ENCODE measurements around the gene MMP25. TPM values are rescaled to one million over a fixed set of nuclear protein-coding genes. Genes with fewer than 3 reads are reported as not detected.
A peak's percentile ranks its signal among the peaks of the same experiment; 100 is the strongest.
"Not testable (repeated sequence)": the region's sequence is repeated elsewhere in the genome, so short reads cannot be mapped to it uniquely, and the experiment has no call there.

Gene MMP25
- total RNA-seq, 1 experiment from 2014 or later: 18.4 TPM

DNA sequence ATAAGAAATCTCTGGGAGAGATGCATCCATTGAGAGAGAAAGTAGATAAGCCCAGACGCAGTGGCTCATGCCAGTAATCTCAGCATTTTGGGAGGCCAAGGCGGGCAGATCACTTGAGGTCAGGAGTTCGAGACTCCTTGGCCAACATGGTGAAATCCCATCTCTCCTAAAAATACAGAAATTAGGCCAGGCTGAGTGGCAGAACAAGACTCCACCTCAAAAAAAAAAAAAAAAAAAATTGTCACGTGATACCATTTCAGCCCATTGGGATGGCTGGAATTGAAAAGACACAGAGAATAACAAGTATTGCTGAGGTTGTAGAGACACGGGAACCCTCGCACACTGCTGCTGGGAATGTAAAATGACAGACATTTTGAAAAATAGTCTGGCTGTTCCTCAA, 16.2 kb downstream of the MMP25 start:
- Histone ChIP-seq H3K36me3 (replicated peaks; ENCODE audit: control insufficient read depth, insufficient read depth, low read length) (no peaks in the 10 kb centered on the region), H3K4me3 (ENCODE audit: insufficient read depth, low read depth, low read length) (no peak overlapping the region), H3K27me3 (ENCODE audit: control insufficient read depth, insufficient read depth, low read length) (no peaks in the 10 kb centered on the region)
- no peak for DNase-seq

DNA sequence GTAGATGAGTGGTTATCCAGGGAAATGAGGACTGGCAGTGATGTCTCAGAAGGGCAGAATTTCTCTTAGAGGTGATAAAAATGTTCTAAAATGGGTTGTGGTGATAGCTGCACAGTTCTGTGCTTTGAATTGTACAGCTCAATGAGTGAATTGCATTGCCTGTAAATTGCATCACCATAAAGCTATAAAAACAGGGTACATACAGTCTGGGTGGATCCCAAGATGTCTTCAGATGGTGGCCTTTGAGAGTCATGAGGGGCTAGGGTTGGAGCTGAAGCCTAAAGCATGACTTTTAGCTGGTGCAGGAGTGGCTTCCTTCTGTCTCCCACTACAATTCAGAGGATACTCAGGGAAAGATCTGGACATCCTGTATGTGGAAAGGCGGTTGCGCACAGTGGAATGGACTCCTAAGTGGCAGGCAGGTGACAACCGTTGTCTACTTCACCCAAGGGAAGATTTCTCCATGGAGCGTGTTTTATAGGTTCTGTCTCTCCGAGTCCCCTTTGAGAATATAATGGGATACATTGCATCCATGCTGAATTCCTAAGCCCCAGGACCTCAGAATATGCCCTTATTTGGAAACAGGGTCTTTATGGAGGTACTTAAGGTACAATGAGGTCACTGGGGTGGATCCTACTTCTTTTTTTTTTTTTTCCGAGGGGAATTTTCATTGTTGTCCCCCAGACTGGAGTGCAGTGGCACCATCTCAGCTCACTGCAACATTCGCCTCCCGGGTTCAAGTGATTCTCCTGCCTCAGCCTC, 17.4 kb downstream of the MMP25 start:
- Histone ChIP-seq H3K27me3 (ENCODE audit: control insufficient read depth, insufficient read depth, low read length) (no peaks in the 10 kb centered on the region), H3K4me3 (ENCODE audit: insufficient read depth, low read depth, low read length) (no peak overlapping the region), H3K36me3 (replicated peaks; ENCODE audit: control insufficient read depth, insufficient read depth, low read length) (no peaks in the 10 kb centered on the region)
- DNase-seq: no peak

DNA sequence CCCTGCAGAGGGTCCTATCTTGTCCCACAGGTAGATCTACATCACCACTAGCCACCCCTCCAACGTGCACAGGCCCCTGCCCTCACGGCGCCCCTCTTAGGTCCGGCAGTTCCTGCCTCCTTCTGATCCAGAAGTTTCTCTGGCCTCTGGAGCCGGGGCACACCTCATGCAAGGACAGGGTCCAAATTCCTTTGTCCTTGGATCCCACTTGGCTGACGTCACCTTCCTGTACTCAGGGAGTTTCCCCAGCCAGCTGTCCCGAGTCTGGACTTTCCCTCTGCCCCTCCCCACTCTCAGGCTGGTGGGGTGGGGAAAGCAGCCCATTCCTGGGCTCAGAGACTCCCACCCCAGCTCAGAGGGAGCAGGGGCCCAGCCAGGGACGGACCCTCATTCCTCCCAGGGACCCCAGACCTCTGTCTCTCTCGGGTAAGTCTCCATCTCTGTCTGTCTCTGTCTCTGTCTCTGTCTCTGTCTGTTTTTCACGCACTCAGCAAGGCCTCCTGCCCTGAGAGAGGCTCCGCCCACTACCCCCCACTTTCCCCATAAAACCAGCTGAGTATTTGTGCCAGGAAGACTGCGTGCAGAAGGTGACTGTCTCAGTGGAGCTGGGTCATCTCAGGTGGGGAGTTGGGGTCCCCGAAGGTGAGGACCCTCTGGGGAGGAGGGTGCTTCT, 18.8 kb downstream of the MMP25 start, which contains the start of gene IL32:
Gene IL32 (plus strand): TSS at position 572 of the 673 bp plus-strand sequence. CDS start 172 bp downstream, outside the sequence.
- H3K27me3 ChIP-seq (ENCODE audit: control insufficient read depth, insufficient read depth, low read length): no peaks in the 10 kb centered on the region
- DNase-seq: peak; percentile 74
- no peaks in the 10 kb centered on the region for H3K36me3 ChIP-seq (replicated peaks; ENCODE audit: control insufficient read depth, insufficient read depth, low read length)
- H3K4me3 ChIP-seq (ENCODE audit: insufficient read depth, low read depth, low read length): no peak within 1 kb of the TSS

DNA sequence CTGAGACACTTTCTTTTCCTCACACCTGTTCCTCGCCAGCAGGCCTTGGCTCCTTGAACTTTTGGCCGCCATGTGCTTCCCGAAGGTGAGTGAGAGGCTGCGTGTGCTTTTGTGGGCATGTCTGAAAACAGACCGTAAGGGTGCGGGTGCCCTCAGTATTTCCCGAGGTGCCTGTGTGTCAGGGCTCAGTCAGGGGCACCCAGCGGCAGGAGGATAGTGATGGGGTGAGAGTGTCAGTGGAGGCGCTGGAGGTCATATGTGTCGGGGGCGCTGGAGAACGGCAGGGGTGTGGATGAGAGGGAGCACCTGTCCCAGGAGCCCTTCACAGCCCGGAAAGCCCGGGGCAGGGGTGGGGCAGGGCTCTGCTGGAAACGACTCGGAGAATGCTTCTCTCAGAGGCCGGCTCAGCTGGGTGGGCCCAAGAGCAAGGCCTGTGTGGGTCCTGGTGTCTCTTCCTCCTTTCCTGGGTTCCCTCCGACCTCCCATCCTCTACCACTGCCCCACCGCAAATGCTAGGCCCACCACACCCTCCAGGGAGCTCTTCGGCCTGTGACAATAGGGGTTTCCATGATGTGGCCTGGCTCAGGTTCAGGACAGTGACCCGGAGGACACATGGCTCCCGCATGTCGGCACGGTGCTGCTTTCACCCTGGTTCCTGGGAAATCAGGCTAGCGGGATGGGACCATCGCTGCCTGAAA, 19.5 kb downstream of the MMP25 start:
- H3K27me3 ChIP-seq (ENCODE audit: control insufficient read depth, insufficient read depth, low read length): no peaks in the 10 kb centered on the region
- H3K36me3 ChIP-seq (replicated peaks; ENCODE audit: control insufficient read depth, insufficient read depth, low read length): no peaks in the 10 kb centered on the region
- peak; percentile 58 for DNase-seq
- H3K4me3 ChIP-seq (ENCODE audit: insufficient read depth, low read depth, low read length): no peak overlapping the region

DNA sequence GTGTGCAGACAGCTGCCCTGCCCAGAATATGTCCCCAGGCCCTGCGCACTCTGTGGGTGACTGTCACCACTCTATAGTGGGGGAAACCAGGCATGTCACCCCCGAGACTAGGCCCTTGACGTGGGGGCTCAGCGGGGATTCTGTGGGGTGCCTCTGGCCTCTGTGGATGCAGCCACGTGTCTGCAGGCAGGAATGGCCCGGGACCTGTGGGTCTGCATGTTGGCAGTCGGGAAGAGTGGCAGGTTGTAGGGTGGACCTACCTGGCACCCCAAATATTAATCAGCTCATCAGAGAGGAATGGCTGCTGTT, 20.0 kb downstream of the MMP25 start:
- Histone ChIP-seq H3K27me3 (ENCODE audit: control insufficient read depth, insufficient read depth, low read length) (no peaks in the 10 kb centered on the region), H3K4me3 (ENCODE audit: insufficient read depth, low read depth, low read length) (no peak overlapping the region), H3K36me3 (replicated peaks; ENCODE audit: control insufficient read depth, insufficient read depth, low read length) (no peaks in the 10 kb centered on the region)
- DNase-seq: no peak

DNA sequence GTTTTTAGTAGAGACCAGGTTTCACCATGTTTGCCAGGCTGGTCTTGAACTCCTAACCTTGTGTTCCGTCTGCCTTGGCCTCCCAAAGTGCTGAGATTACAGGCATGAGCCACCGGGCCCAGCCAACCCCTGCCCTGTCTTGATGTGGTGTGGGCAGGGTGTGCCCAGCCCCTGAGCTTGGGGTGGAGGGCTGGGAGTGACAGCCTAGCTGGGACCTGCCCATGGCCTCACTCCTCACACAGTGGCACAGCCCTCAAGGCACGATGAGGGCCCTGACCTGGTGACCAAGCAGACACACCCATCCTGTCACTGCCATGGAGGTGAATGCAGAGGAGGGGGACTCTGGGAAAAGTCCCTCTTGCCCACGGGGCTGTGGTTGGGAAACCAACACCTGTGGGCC, 22.1 kb downstream of the MMP25 start:
- DNase-seq: no peak
- no peaks in the 10 kb centered on the region for H3K27me3 ChIP-seq (ENCODE audit: control insufficient read depth, insufficient read depth, low read length)
- no peaks in the 10 kb centered on the region for H3K36me3 ChIP-seq (replicated peaks; ENCODE audit: control insufficient read depth, insufficient read depth, low read length)
- H3K4me3 ChIP-seq (ENCODE audit: insufficient read depth, low read depth, low read length): no peak overlapping the region

DNA sequence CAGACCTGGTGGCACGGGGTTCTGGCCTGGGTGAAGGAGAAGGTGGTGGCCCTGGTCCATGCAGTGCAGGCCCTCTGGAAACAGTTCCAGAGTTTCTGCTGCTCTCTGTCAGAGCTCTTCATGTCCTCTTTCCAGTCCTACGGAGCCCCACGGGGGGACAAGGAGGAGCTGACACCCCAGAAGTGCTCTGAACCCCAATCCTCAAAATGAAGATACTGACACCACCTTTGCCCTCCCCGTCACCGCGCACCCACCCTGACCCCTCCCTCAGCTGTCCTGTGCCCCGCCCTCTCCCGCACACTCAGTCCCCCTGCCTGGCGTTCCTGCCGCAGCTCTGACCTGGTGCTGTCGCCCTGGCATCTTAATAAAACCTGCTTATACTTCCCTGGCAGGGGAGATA, 22.8 kb downstream of the MMP25 start:
- DNase-seq; H3K27me3 ChIP-seq (ENCODE audit: control insufficient read depth, insufficient read depth, low read length); H3K4me3 ChIP-seq (ENCODE audit: insufficient read depth, low read depth, low read length); H3K36me3 ChIP-seq (replicated peaks; ENCODE audit: control insufficient read depth, insufficient read depth, low read length): not testable (repeated sequence)

DNA sequence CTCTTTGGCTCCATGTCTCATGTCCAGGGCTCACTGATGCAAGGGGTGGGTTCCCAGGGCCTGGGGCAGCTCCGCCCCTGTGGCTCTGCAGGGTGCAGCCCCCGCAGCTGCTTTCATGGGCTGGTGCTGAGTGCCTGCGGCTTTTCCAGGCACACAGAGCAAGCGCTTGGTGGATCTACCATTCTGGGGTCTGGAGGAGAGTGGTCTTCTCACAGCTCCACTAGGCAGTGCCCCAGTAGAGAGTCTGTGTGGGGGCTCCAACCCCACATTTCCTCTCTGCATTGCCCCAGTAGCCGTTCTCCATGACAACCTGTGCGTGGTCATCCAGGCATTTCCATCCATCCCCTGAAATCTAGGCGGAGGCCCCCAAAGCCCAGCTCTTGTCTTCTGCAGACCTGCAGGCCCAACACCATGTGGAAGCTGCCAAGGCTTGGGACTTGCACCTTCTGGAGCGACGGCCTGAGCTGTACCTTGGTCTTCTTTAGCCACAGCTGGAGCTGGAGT, 24.3 kb downstream of the MMP25 start:
- H3K4me3 ChIP-seq (ENCODE audit: insufficient read depth, low read depth, low read length): no peak overlapping the region
- H3K27me3 ChIP-seq (ENCODE audit: control insufficient read depth, insufficient read depth, low read length): no peaks in the 10 kb centered on the region
- H3K36me3 ChIP-seq (replicated peaks; ENCODE audit: control insufficient read depth, insufficient read depth, low read length): no peaks in the 10 kb centered on the region
- no peak for DNase-seq

DNA sequence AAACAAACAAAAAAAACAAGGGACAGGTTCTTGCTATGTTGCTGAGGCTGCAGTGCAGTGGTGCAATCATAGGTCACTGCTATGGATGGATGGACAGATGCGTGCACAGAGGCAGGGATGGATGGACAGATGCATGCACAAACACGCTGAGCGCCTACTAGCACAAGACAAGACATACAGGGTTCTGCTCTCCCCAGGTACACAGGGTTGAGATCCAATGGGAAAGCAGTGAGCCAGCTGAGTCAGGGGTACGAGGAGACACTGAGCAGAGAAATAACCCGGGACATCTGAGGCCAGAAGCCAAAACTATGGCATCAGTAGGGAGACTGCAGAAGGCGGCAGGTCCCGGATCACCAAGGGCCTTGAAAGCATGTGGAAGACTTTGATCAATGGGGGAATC, 25.3 kb downstream of the MMP25 start:
- H3K36me3 ChIP-seq (replicated peaks; ENCODE audit: control insufficient read depth, insufficient read depth, low read length): no peaks in the 10 kb centered on the region
- no peaks in the 10 kb centered on the region for H3K27me3 ChIP-seq (ENCODE audit: control insufficient read depth, insufficient read depth, low read length)
- H3K4me3 ChIP-seq (ENCODE audit: insufficient read depth, low read depth, low read length): no peak overlapping the region
- no peak for DNase-seq

DNA sequence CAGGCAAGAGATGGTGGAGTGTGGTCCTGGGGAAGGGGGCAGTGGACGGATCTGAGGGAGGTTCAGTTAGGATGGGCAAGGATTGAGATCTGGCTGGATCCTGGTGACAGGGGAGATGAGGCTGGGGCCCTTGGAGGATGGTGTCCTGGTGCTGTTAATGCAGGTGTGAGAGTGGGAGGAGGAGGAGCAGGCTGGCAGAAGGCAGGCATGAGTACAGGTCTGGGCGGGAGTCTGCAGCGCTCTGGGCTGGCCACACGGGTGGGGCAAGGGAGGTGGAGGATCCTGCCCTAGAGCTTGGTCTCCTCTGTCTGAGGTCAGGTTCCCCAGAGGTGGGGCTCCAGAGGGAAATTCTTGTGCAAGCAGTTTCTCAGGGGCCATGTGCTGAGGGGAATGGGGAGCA, 25.8 kb downstream of the MMP25 start:
- H3K36me3 ChIP-seq (replicated peaks; ENCODE audit: control insufficient read depth, insufficient read depth, low read length); H3K4me3 ChIP-seq (ENCODE audit: insufficient read depth, low read depth, low read length); DNase-seq; H3K27me3 ChIP-seq (ENCODE audit: control insufficient read depth, insufficient read depth, low read length): not testable (repeated sequence)

DNA sequence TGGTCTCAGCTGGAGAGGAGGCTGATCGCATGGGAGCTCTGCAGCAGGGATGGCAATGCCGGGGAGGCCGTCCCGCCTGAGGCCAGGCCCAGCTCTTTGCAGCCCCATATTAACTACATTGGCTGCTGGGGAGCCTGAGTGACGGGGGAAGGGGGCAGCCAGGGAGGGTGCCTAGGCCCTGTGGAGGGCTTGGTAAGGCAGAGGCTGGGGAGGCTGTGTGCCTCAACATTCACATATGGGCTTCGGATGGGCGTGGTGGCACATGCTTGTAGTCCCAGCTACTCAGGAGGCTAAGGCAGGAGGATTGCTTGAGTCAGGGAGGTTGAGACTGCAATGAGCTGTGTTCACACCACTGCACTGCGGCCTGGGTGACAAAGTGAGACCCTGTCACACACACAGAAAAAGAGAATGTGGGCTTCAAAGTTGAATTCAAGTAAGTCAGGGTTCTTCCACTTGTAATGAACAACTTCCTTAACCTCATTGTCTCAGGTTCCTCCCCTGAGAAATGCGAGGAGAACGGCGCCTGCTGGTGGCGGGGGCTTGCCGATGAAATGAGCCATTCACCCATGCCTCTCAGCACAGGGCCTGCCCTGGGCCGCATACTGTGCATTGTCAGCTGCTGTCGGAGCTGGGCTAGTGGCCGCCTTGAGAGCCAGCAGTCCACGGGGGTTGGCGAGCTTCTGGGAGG, 26.4 kb downstream of the MMP25 start:
- DNase-seq; H3K4me3 ChIP-seq (ENCODE audit: insufficient read depth, low read depth, low read length); H3K27me3 ChIP-seq (ENCODE audit: control insufficient read depth, insufficient read depth, low read length); H3K36me3 ChIP-seq (replicated peaks; ENCODE audit: control insufficient read depth, insufficient read depth, low read length): not testable (repeated sequence)

DNA sequence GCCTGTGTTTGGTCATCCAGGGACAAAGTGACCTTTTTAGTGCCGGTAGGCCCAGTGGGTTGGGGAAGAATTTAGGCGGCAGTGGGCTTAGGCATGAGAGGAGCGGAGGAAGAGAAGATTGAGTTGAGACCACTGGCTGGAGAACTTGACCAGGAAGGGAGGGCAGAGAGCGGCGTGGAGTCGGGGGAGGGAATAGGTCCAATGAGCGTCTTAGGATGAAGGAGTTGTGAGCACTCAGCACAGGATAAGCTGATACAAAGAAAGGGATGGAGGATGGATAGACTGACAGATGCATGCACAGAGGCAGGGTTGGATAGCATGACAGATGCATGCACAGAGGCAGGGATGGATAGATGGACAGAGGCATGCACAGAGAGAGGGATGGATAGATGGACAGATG, 27.1 kb downstream of the MMP25 start:
- Histone ChIP-seq H3K4me3 (ENCODE audit: insufficient read depth, low read depth, low read length) (no peak overlapping the region), H3K36me3 (replicated peaks; ENCODE audit: control insufficient read depth, insufficient read depth, low read length) (no peaks in the 10 kb centered on the region), H3K27me3 (ENCODE audit: control insufficient read depth, insufficient read depth, low read length) (no peaks in the 10 kb centered on the region)
- no peak for DNase-seq

DNA sequence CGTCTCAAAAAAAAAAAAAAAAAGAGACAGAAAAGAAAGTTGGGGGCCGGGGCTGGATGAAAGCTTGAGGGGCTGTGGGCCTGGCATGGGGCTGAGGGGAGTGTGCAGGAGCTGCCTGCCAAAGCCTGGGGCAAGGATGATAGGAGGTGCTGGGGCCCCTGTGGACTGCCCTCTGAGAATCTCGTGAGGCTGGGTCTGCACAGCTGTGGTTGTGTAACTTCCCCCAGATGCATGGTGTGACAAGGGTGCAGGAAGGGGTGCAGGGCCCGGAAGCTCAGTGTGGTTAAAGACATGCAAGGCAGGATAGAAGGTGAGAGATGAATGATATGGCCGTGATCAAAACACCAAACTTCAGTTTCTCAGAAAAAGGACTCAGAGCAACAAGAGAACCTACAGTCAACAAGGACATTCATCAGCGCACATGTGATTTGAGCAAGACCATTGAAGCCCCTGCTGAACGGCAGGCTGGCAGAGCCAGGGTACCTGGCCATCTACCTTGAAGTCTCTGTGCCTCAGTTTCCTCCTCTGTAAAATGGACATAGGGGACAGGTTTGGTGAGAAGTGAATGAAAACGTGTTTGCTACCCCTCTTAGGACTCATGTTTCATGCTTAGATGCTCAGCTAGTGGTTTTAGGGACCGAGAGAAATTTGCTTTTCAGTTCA, 28.6 kb downstream of the MMP25 start:
- Histone ChIP-seq H3K27me3 (ENCODE audit: control insufficient read depth, insufficient read depth, low read length) (no peaks in the 10 kb centered on the region), H3K4me3 (ENCODE audit: insufficient read depth, low read depth, low read length) (no peak overlapping the region), H3K36me3 (replicated peaks; ENCODE audit: control insufficient read depth, insufficient read depth, low read length) (no peaks in the 10 kb centered on the region)
- no peak for DNase-seq

DNA sequence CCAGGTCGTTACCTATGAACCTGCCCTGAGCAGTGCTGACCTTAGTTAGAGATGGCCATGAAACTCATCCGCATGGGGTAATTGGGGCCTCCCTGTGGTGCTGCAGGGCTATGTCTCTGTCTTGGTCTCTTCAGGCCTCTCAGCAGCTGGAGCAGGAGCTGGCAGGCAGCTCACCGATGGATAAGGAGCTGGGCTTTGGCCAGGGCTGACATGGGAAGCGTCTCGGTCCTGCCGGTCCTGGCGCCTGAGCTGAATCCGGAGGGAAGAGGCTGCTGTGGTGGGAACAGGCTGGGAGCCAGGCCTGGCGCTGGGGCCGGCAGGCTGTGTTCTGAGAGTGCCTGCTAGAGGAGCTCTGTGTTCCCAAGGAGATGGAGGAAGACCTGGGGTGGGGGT, 29.2 kb downstream of the MMP25 start:
- peak; percentile 55 for DNase-seq

More for the DNA sequence above, 29.2 kb downstream of the MMP25 start:
- H3K36me3 ChIP-seq (replicated peaks; ENCODE audit: control insufficient read depth, insufficient read depth, low read length): no peaks in the 10 kb centered on the region
- no peaks in the 10 kb centered on the region for H3K27me3 ChIP-seq (ENCODE audit: control insufficient read depth, insufficient read depth, low read length)
- H3K4me3 ChIP-seq (ENCODE audit: insufficient read depth, low read depth, low read length): no peak overlapping the region
